HG02981 (cell line): ENCODE data around the gene KIF3B.
"Not testable (repeated sequence)": the region's sequence is repeated elsewhere in the genome, so short reads cannot be mapped to it uniquely, and the experiment has no call there.

Experiments
- ATAC-seq: cut with Tn5 transposase; IDR thresholded peaks from one replicate; pipeline ENCODE4 v1.9.1; 2021; ENCODE audit warnings: mild to moderate bottlenecking, moderate library complexity; ENCODE audit not compliant: unreplicated experiment

KIF3B gene

DNA sequence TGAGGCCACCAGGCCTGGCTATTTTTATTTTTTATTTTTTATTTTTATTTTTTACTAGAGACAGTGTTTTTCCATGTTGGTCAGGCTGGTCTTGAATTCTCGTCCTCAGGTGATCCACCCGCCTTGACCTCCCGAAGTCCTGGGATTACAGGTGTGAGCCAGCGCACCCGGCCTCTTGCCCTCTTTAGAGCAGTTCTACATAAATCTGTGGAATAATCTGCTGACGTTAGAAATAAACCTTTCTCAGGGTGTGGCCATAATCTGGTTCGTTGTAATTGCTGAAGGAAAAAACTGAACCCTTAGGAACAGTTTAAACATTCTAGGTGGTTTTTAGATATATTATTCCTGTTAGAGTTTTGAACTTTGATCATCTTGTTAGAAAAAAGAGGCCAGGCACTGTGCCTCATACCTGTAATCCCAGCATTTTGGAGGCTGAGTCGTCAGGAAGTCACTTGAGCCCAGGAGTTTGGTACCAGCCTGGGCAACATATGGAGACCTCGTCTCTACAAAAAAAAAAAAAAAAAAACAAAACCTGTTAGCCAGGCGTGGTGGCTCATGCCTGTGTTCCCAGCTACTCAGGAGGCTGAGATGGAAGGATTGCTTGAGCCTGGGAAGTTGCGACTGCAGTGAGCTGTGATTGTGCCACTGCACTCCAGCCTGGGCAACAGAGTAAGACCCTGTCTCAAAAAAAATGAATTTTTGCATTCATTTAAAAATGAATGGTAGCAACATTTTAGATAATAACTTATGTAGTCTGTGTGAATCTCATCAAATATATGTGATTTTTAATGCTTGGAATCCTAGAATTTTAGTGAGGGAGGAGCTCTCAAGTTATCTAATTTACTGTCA is 104.9 kb downstream of the KIF3B start:
- no peak for ATAC-seq

DNA sequence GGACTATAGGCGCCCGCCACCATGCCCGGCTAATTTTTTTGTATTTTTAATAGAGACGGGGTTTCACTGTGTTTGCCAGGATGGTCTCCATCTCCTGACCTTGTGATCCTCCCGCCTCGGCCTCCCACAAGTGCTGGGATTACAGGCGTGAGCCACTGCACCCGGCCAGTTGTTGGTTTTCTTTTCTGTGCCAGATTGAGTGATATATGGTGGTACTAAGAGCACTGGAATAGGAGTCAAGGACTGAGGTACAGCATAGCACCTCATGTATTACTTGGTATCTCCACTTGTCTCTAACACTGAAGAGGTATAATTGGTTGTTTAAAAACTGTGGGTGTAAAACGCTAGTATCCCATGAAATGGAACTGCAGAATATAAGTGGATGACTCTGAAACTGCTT is 106.0 kb downstream of the KIF3B start:
- ATAC-seq = not testable (repeated sequence)
